HG03460 (cell line): ENCODE results near the gene ZBTB47.

Experiments
- ATAC-seq: cut with Tn5 transposase; IDR thresholded peaks from one replicate; pipeline ENCODE4 v1.9.1; 2021; ENCODE audit not compliant: unreplicated experiment

The ZBTB47 gene

GRCh38 chr3:42684632-42685362 is 31.3 kb downstream of the ZBTB47 start:
- no peak for ATAC-seq

- ATAC-seq, result no peak
Observed at GRCh38 chr3:42685363-42685881, 31.9 kb downstream of the ZBTB47 start, which contains the start of gene KLHL40. TSS of gene KLHL40 (plus strand) at chr3:42685537. CDS start at chr3:42685619, 82 bp downstream.

- ATAC-seq, result no peak
Observed at GRCh38 chr3:42685891-42686820, 32.7 kb downstream of the ZBTB47 start.

GRCh38 chr3:42686832-42687650 is 33.5 kb downstream of the ZBTB47 start:
- no peak for ATAC-seq

- ATAC-seq, result no peak
Observed at GRCh38 chr3:42688016-42688415, 34.5 kb downstream of the ZBTB47 start.

GRCh38 chr3:42688487-42689420 is 35.3 kb downstream of the ZBTB47 start:
- no peak for ATAC-seq

- ATAC-seq, result no peak
Observed at GRCh38 chr3:42689421-42690014, 36.0 kb downstream of the ZBTB47 start.

- ATAC-seq, result no peak
Observed at GRCh38 chr3:42690191-42690590, 36.7 kb downstream of the ZBTB47 start.

GRCh38 chr3:42690766-42691680 is 37.5 kb downstream of the ZBTB47 start:
- no peak for ATAC-seq

- ATAC-seq, result no peak
Observed at GRCh38 chr3:42691816-42692666, 38.5 kb downstream of the ZBTB47 start.

- no peak for ATAC-seq
Observed at GRCh38 chr3:42692667-42693529, 39.4 kb downstream of the ZBTB47 start.

- ATAC-seq, result no peak
Observed at GRCh38 chr3:42693530-42693930, 40.0 kb downstream of the ZBTB47 start.

GRCh38 chr3:42694366-42694765 is 40.9 kb downstream of the ZBTB47 start:
- no peak for ATAC-seq

GRCh38 chr3:42696356-42697288 is 43.1 kb downstream of the ZBTB47 start:
- ATAC-seq, result no peak

- ATAC-seq, result no peak
Observed at GRCh38 chr3:42697289-42698051, 44.0 kb downstream of the ZBTB47 start.
